GM23338 (cell line): ENCODE data around the gene ZNF714. TPM values are rescaled to one million over a fixed set of nuclear protein-coding genes. Genes with fewer than 3 reads are reported as not detected.
A peak's percentile ranks its signal among the peaks of the same experiment; 100 is the strongest.

Experiments used
- JUNB ChIP-seq: IDR thresholded peaks from one replicate; pipeline ENCODE4 v1.6.1; 2016; ENCODE audit warnings: antibody characterized with exemption; ENCODE audit not compliant: unreplicated experiment
- POLR2AphosphoS5 ChIP-seq: IDR thresholded peaks from 2 replicates; pipeline ENCODE4 v1.6.1; 2016; ENCODE audit warnings: antibody characterized with exemption, low read depth
- polyA plus RNA-seq: library from polyadenylated mRNA; unstranded; fragments of >200 nt; fragmentation: Nextera tagmentation; extraction: Ambion mirVana; gene quantifications from 2 replicates; pipeline ENCODE4 v1.2.1, GENCODE V29; 2016
- small RNA-seq: library from RNA; depleted of rRNA; stranded (forward); fragments of <200 nt; gene quantifications from one replicate; pipeline ENCODE3, GENCODE V24; 2014; ENCODE audit warnings: low replicate concordance
- total RNA-seq: library from RNA; depleted of rRNA; stranded (reverse); fragments of >200 nt; shearing (Covaris generic); gene quantifications from 2 replicates; pipeline ENCODE4 v1.2.3, GENCODE V29; 2014; rRNA removed
- TF ChIP-seq, protein P1 (sequence below): fragments of 250-450 bp; sonication (Bioruptor Pico); IDR thresholded peaks from 2 replicates; pipeline ENCODE4 v1.5.0; 2020; ENCODE audit warnings: mild to moderate bottlenecking, moderate library complexity
- TF ChIP-seq, protein P2 (sequence below), 2 experiments: fragments of 200-600 bp in 1 of 2; sonication (generic) in 1 of 2; conservative IDR thresholded peaks; 2 replicates each; pipeline versions ENCODE4 v1.5.1 to v1.6.1; 2016 to 2017; ENCODE audit warnings: antibody characterized with exemption in 2 of 2, low read depth in 2 of 2, mild to moderate bottlenecking in 2 of 2, moderate library complexity in 1 of 2

The ZNF714 gene
- total and polyA plus RNA-seq, 2 experiments from 2014 or later: 43.5 to 83.2 TPM

DNA sequence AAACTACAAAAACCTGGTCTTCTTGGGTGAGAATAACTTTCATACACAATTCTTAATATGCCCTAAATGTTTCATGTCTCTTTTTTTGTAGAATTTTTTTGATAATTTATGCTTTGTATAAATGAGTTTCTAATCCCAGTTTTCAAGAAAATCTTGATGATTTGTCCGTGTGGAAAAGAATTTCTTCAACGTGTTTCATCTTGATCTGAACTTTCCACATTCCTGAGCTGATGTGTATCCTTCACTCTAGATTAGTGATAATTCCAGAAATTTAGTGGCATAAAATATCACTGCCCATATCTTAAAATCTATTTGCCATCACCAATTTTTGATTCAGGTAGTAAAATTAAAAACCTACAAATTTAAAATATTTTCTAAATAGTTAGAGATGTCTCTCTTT, 84.4 kb downstream of the ZNF714 start (continued):
- TF ChIP-seq, protein P1, sequence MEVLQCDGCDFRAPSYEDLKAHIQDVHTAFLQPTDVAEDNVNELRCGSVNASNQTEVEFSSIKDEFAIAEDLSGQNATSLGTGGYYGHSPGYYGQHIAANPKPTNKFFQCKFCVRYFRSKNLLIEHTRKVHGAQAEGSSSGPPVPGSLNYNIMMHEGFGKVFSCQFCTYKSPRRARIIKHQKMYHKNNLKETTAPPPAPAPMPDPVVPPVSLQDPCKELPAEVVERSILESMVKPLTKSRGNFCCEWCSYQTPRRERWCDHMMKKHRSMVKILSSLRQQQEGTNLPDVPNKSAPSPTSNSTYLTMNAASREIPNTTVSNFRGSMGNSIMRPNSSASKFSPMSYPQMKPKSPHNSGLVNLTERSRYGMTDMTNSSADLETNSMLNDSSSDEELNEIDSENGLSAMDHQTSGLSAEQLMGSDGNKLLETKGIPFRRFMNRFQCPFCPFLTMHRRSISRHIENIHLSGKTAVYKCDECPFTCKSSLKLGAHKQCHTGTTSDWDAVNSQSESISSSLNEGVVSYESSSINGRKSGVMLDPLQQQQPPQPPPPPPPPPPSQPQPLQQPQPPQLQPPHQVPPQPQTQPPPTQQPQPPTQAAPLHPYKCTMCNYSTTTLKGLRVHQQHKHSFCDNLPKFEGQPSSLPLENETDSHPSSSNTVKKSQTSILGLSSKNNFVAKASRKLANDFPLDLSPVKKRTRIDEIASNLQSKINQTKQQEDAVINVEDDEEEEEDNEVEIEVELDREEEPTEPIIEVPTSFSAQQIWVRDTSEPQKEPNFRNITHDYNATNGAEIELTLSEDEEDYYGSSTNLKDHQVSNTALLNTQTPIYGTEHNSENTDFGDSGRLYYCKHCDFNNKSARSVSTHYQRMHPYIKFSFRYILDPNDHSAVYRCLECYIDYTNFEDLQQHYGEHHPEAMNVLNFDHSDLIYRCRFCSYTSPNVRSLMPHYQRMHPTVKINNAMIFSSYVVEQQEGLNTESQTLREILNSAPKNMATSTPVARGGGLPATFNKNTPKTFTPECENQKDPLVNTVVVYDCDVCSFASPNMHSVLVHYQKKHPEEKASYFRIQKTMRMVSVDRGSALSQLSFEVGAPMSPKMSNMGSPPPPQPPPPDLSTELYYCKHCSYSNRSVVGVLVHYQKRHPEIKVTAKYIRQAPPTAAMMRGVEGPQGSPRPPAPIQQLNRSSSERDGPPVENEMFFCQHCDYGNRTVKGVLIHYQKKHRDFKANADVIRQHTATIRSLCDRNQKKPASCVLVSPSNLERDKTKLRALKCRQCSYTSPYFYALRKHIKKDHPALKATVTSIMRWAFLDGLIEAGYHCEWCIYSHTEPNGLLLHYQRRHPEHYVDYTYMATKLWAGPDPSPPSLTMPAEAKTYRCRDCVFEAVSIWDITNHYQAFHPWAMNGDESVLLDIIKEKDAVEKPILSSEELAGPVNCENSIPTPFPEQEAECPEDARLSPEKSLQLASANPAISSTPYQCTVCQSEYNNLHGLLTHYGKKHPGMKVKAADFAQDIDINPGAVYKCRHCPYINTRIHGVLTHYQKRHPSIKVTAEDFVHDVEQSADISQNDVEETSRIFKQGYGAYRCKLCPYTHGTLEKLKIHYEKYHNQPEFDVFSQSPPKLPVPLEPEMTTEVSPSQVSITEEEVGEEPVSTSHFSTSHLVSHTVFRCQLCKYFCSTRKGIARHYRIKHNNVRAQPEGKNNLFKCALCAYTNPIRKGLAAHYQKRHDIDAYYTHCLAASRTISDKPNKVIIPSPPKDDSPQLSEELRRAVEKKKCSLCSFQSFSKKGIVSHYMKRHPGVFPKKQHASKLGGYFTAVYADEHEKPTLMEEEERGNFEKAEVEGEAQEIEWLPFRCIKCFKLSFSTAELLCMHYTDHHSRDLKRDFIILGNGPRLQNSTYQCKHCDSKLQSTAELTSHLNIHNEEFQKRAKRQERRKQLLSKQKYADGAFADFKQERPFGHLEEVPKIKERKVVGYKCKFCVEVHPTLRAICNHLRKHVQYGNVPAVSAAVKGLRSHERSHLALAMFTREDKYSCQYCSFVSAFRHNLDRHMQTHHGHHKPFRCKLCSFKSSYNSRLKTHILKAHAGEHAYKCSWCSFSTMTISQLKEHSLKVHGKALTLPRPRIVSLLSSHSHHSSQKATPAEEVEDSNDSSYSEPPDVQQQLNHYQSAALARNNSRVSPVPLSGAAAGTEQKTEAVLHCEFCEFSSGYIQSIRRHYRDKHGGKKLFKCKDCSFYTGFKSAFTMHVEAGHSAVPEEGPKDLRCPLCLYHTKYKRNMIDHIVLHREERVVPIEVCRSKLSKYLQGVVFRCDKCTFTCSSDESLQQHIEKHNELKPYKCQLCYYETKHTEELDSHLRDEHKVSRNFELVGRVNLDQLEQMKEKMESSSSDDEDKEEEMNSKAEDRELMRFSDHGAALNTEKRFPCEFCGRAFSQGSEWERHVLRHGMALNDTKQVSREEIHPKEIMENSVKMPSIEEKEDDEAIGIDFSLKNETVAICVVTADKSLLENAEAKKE (CRISPR knock-in tag): no peak
- no peak for TF ChIP-seq POLR2AphosphoS5
- TF ChIP-seq, protein P2, sequence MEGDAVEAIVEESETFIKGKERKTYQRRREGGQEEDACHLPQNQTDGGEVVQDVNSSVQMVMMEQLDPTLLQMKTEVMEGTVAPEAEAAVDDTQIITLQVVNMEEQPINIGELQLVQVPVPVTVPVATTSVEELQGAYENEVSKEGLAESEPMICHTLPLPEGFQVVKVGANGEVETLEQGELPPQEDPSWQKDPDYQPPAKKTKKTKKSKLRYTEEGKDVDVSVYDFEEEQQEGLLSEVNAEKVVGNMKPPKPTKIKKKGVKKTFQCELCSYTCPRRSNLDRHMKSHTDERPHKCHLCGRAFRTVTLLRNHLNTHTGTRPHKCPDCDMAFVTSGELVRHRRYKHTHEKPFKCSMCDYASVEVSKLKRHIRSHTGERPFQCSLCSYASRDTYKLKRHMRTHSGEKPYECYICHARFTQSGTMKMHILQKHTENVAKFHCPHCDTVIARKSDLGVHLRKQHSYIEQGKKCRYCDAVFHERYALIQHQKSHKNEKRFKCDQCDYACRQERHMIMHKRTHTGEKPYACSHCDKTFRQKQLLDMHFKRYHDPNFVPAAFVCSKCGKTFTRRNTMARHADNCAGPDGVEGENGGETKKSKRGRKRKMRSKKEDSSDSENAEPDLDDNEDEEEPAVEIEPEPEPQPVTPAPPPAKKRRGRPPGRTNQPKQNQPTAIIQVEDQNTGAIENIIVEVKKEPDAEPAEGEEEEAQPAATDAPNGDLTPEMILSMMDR (conservative IDR thresholded peaks at IDR 0.05; ENCODE audit: low read depth in 2 of 2): no peak
- TF ChIP-seq JUNB: no peak

Small RNA genes within 50 kb of the gene (small RNA-seq; reads per million reads assigned to genes)
- gene RNA5SP469: 0.52 reads per million, percentile 36 among the genes with 10 or more reads in this experiment

Other genes starting within 250 kb of the ZNF714 start
- 28.8 and 42.6 TPM in 2 replicates for gene ZNF85, start 159.0 kb upstream of the ZNF714 start, total RNA-seq
- gene ZNF85, start 159.0 kb upstream of the ZNF714 start, polyA plus RNA-seq: 16.8 and 18.3 TPM in 2 replicates
- gene ZNF430, start 61.5 kb upstream of the ZNF714 start, total RNA-seq: 14.3 and 20.0 TPM in 2 replicates
- 9.6 and 13.1 TPM in 2 replicates for gene ZNF430, start 61.5 kb upstream of the ZNF714 start, polyA plus RNA-seq
- gene ZNF431, start 59.8 kb downstream of the ZNF714 start, total RNA-seq: 47.5 and 48.4 TPM in 2 replicates
- gene ZNF431, start 59.8 kb downstream of the ZNF714 start, polyA plus RNA-seq: 12.6 and 18.0 TPM in 2 replicates
- 53.2 and 71.9 TPM in 2 replicates for gene ZNF708, start 247.2 kb downstream of the ZNF714 start, total RNA-seq
- 15.7 and 15.9 TPM in 2 replicates for gene ZNF708, start 247.2 kb downstream of the ZNF714 start, polyA plus RNA-seq